ENCODE measurements around the gene OTOGL. TPM values are rescaled to one million over a fixed set of nuclear protein-coding genes. Genes with fewer than 3 reads are reported as not detected.
A peak's percentile ranks its signal among the peaks of the same experiment; 100 is the strongest.
"Not testable (repeated sequence)": the region's sequence is repeated elsewhere in the genome, so short reads cannot be mapped to it uniquely, and the experiment has no call there.

Gene OTOGL
- polyA plus RNA-seq, 1 donor, result 0.22 TPM

DNA sequence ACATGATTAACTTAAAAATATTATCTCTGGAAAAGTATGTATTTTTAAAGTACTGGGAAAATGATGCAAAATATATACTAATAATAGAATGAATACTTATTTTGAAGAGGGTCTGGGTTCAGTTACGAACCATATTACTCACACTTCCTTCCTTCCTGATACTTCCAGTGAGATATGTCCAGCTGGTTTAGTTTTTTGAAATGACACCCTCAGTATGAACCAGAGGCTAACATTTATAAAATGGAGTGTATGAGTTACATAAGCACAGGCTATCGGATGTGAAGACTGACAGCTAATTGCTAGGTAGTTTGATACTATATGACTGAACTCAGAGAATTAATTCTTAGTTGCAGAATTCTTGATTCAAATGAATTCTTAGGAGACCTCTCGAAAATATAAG, 122.9 kb downstream of the OTOGL start:
- Histone ChIP-seq H3K36me3 (ENCODE audit: control insufficient read depth, insufficient read depth, low read length) (no peaks in the 10 kb centered on the region), H3K27me3 (ENCODE audit: control insufficient read depth, insufficient read depth, low read length) (no peaks in the 10 kb centered on the region), H3K27ac (ENCODE audit: low read length) (no peak overlapping the region), H3K4me3 (ENCODE audit: low read length) (no peak overlapping the region), H3K9me3 (ENCODE audit: control insufficient read depth, low read depth, low read length) (no peaks in the 10 kb centered on the region), H3K4me1 (ENCODE audit: control insufficient read depth, insufficient read depth, low read length) (peaks cover 4% of the 10 kb centered on the region)
- WGBS (ENCODE audit: insufficient coverage, low lambda C conversion rate), result no CpG with 5 or more reads among the region's 3 CpGs
- no peak for DNase-seq

GRCh38 chr12:80226576-80226975, 127.2 kb downstream of the OTOGL start:
- H3K4me3 ChIP-seq (ENCODE audit: low read length), result no peak overlapping the region
- WGBS (ENCODE audit: insufficient coverage, low lambda C conversion rate), result 44% methylated on average over 1 of the region's 1 CpG
- peaks cover 6% of the 10 kb centered on the region for H3K4me1 ChIP-seq (ENCODE audit: control insufficient read depth, insufficient read depth, low read length)
- no peak overlapping the region for H3K27ac ChIP-seq (ENCODE audit: low read length)
- no peaks in the 10 kb centered on the region for H3K9me3 ChIP-seq (ENCODE audit: control insufficient read depth, low read depth, low read length)
- H3K27me3 ChIP-seq (ENCODE audit: control insufficient read depth, insufficient read depth, low read length), result no peaks in the 10 kb centered on the region
- no peak for DNase-seq
- no peaks in the 10 kb centered on the region for H3K36me3 ChIP-seq (ENCODE audit: control insufficient read depth, insufficient read depth, low read length)

DNA sequence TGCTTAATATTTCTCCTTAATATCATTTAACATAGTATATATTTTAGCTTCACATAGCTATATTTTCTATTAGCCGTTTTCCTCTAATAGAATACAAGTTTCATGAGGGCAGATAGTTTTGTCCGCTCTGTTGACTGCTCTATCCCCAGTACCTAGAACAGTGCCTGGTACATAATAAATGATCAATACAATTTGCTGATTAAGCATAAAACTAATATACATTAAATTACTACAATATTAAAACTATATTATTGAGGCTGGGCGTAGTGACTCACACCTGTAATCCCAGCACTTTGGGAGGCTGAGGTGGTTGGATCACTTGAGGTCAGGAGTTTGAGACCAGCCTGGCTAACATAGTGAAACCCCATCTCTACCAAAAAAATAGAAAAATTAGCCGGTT, 128.6 kb downstream of the OTOGL start:
- H3K4me1 ChIP-seq (ENCODE audit: control insufficient read depth, insufficient read depth, low read length); H3K36me3 ChIP-seq (ENCODE audit: control insufficient read depth, insufficient read depth, low read length); H3K27ac ChIP-seq (ENCODE audit: low read length); H3K4me3 ChIP-seq (ENCODE audit: low read length); H3K27me3 ChIP-seq (ENCODE audit: control insufficient read depth, insufficient read depth, low read length); DNase-seq; H3K9me3 ChIP-seq (ENCODE audit: control insufficient read depth, low read depth, low read length): not testable (repeated sequence)
- WGBS (ENCODE audit: insufficient coverage, low lambda C conversion rate), result 100% methylated on average over 1 of the region's 4 CpGs

GRCh38 chr12:80230068-80230467, 130.7 kb downstream of the OTOGL start:
- Histone ChIP-seq H3K9me3 (ENCODE audit: control insufficient read depth, low read depth, low read length) (no peaks in the 10 kb centered on the region), H3K36me3 (ENCODE audit: control insufficient read depth, insufficient read depth, low read length) (no peaks in the 10 kb centered on the region), H3K27ac (ENCODE audit: low read length) (no peak overlapping the region), H3K4me1 (ENCODE audit: control insufficient read depth, insufficient read depth, low read length) (peaks cover 6% of the 10 kb centered on the region), H3K27me3 (ENCODE audit: control insufficient read depth, insufficient read depth, low read length) (no peaks in the 10 kb centered on the region), H3K4me3 (ENCODE audit: low read length) (no peak overlapping the region)
- no CpG with 5 or more reads among the region's 3 CpGs for WGBS (ENCODE audit: insufficient coverage, low lambda C conversion rate)
- DNase-seq, result peak in 1 of 2 donors; percentile 46

- Histone ChIP-seq H3K4me1 (ENCODE audit: control insufficient read depth, insufficient read depth, low read length) (peaks cover 6% of the 10 kb centered on the region), H3K9me3 (ENCODE audit: control insufficient read depth, low read depth, low read length) (no peaks in the 10 kb centered on the region), H3K4me3 (ENCODE audit: low read length) (no peak overlapping the region), H3K36me3 (ENCODE audit: control insufficient read depth, insufficient read depth, low read length) (no peaks in the 10 kb centered on the region), H3K27me3 (ENCODE audit: control insufficient read depth, insufficient read depth, low read length) (no peaks in the 10 kb centered on the region), H3K27ac (ENCODE audit: low read length) (no peak overlapping the region)
- WGBS (ENCODE audit: insufficient coverage, low lambda C conversion rate), result 67% methylated on average over 1 of the region's 1 CpG
- DNase-seq, result peak; percentile 44 to 69
Observed at GRCh38 chr12:80232837-80233236, 133.5 kb downstream of the OTOGL start.

- no peaks in the 10 kb centered on the region for H3K9me3 ChIP-seq (ENCODE audit: control insufficient read depth, low read depth, low read length)
- H3K4me3 ChIP-seq (ENCODE audit: low read length), result no peak overlapping the region
- H3K36me3 ChIP-seq (ENCODE audit: control insufficient read depth, insufficient read depth, low read length), result no peaks in the 10 kb centered on the region
- no peak overlapping the region for H3K27ac ChIP-seq (ENCODE audit: low read length)
- peaks cover 6% of the 10 kb centered on the region for H3K4me1 ChIP-seq (ENCODE audit: control insufficient read depth, insufficient read depth, low read length)
- no peak for DNase-seq
- H3K27me3 ChIP-seq (ENCODE audit: control insufficient read depth, insufficient read depth, low read length), result no peaks in the 10 kb centered on the region
Observed at GRCh38 chr12:80233926-80234325, 134.6 kb downstream of the OTOGL start.

DNA sequence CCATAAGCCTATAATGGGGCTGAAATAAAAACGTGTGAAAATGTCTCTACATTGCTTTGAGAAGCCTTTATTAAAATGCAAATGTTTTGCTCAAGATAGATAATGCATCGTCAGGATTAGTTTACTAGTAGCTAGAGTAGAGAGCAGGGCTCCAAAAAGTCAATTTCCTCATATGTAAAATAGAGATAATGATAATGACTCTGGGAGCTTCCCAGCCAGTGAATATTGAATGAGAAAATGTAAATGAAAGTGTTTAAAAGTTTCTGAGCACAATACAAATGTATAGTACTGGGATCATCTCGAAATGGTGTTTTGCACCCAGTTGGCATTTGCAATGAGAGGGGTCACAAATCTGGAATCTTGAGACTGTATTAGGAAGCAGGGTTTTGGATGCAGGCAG, 135.3 kb downstream of the OTOGL start:
- peaks cover 5% of the 10 kb centered on the region for H3K4me1 ChIP-seq (ENCODE audit: control insufficient read depth, insufficient read depth, low read length)
- no peaks in the 10 kb centered on the region for H3K27me3 ChIP-seq (ENCODE audit: control insufficient read depth, insufficient read depth, low read length)
- 100% methylated on average over 1 of the region's 3 CpGs for WGBS (ENCODE audit: insufficient coverage, low lambda C conversion rate)
- no peak overlapping the region for H3K27ac ChIP-seq (ENCODE audit: low read length)
- no peaks in the 10 kb centered on the region for H3K9me3 ChIP-seq (ENCODE audit: control insufficient read depth, low read depth, low read length)
- DNase-seq, result no peak
- H3K36me3 ChIP-seq (ENCODE audit: control insufficient read depth, insufficient read depth, low read length), result no peaks in the 10 kb centered on the region
- H3K4me3 ChIP-seq (ENCODE audit: low read length), result no peak overlapping the region

GRCh38 chr12:80235944-80236343, 136.6 kb downstream of the OTOGL start:
- no peaks in the 10 kb centered on the region for H3K9me3 ChIP-seq (ENCODE audit: control insufficient read depth, low read depth, low read length)
- no peaks in the 10 kb centered on the region for H3K27me3 ChIP-seq (ENCODE audit: control insufficient read depth, insufficient read depth, low read length)
- H3K36me3 ChIP-seq (ENCODE audit: control insufficient read depth, insufficient read depth, low read length), result no peaks in the 10 kb centered on the region
- H3K4me1 ChIP-seq (ENCODE audit: control insufficient read depth, insufficient read depth, low read length), result no peaks in the 10 kb centered on the region
- no peak for DNase-seq
- no peak overlapping the region for H3K4me3 ChIP-seq (ENCODE audit: low read length)
- no peak overlapping the region for H3K27ac ChIP-seq (ENCODE audit: low read length)

GRCh38 chr12:80239867-80240266, 140.5 kb downstream of the OTOGL start:
- H3K27ac ChIP-seq (ENCODE audit: low read length), result no peak overlapping the region
- no peaks in the 10 kb centered on the region for H3K4me1 ChIP-seq (ENCODE audit: control insufficient read depth, insufficient read depth, low read length)
- no peaks in the 10 kb centered on the region for H3K36me3 ChIP-seq (ENCODE audit: control insufficient read depth, insufficient read depth, low read length)
- H3K4me3 ChIP-seq (ENCODE audit: low read length), result no peak overlapping the region
- DNase-seq, result no peak
- no peaks in the 10 kb centered on the region for H3K9me3 ChIP-seq (ENCODE audit: control insufficient read depth, low read depth, low read length)
- no peaks in the 10 kb centered on the region for H3K27me3 ChIP-seq (ENCODE audit: control insufficient read depth, insufficient read depth, low read length)

DNA sequence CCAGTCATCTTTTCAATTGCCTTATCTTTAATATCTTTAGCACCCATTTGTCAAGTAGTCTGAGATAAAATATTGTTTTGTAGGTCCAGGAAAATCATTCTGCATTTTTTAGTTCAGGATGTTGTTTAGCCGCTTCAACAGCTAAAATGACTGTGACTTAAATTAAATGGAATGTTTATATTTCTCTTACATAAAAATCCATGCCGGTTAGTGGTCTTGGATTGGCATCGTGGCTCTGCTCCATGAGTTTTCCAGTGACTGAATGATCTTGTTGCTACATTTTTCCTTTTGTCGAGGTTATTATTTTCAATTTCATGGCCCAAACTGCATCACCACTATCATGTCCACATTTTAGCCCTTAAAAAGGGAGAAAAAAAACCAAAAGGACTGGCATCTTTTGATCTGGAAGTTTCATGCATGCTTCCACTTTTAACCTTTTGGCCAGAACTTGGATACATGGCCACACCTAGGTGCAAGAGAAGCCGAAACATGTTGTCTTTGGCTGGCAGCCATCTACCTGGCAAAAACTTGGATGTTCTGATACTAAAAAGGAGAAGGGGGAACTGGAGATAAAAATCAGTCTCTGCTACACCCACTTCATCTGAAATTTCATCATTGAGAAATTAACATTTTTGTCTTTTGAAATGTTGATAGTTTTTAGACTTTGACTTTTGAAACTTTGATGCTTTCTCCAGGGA, 142.4 kb downstream of the OTOGL start:
- no peaks in the 10 kb centered on the region for H3K36me3 ChIP-seq (ENCODE audit: control insufficient read depth, insufficient read depth, low read length)
- no CpG with 5 or more reads among the region's 5 CpGs for WGBS (ENCODE audit: insufficient coverage, low lambda C conversion rate)
- no peaks in the 10 kb centered on the region for H3K27me3 ChIP-seq (ENCODE audit: control insufficient read depth, insufficient read depth, low read length)
- no peak overlapping the region for H3K27ac ChIP-seq (ENCODE audit: low read length)
- H3K4me1 ChIP-seq (ENCODE audit: control insufficient read depth, insufficient read depth, low read length), result no peaks in the 10 kb centered on the region
- no peaks in the 10 kb centered on the region for H3K9me3 ChIP-seq (ENCODE audit: control insufficient read depth, low read depth, low read length)
- DNase-seq, result no peak
- H3K4me3 ChIP-seq (ENCODE audit: low read length), result no peak overlapping the region

- no peak for DNase-seq
- Histone ChIP-seq H3K27me3 (ENCODE audit: control insufficient read depth, insufficient read depth, low read length) (no peaks in the 10 kb centered on the region), H3K4me1 (ENCODE audit: control insufficient read depth, insufficient read depth, low read length) (no peaks in the 10 kb centered on the region), H3K36me3 (ENCODE audit: control insufficient read depth, insufficient read depth, low read length) (no peaks in the 10 kb centered on the region), H3K27ac (ENCODE audit: low read length) (no peak overlapping the region), H3K4me3 (ENCODE audit: low read length) (no peak overlapping the region), H3K9me3 (ENCODE audit: control insufficient read depth, low read depth, low read length) (no peaks in the 10 kb centered on the region)
- WGBS (ENCODE audit: insufficient coverage, low lambda C conversion rate), result 20% methylated on average over 1 of the region's 1 CpG
Observed at GRCh38 chr12:80242321-80242720, 143.0 kb downstream of the OTOGL start.
